Neuronal stem cell (in vitro differentiated cells): ENCODE results near the gene PDXDC1.
"Not testable (repeated sequence)": the region's sequence is repeated elsewhere in the genome, so short reads cannot be mapped to it uniquely, and the experiment has no call there.

Experiments
- DNase-seq: peaks from one replicate; pipeline ENCODE4 v3.0.0-alpha.2; 2013; ENCODE audit warnings: low spot score
- H2AFZ ChIP-seq: one replicate; pipeline ENCODE4 v1.6.1; 2013; ENCODE audit warnings: mild to moderate bottlenecking, low read length, inconsistent platforms
- H2AK5ac ChIP-seq: 2 replicates; pipeline ENCODE4 v1.6.1; 2013; ENCODE audit warnings: low read depth, mild to moderate bottlenecking, inconsistent platforms, low read length, moderate library complexity, mixed read lengths
- H2BK120ac ChIP-seq: 2 replicates; pipeline ENCODE4 v1.6.1; 2013; ENCODE audit warnings: low read depth, mild to moderate bottlenecking, inconsistent platforms, low read length, moderate library complexity, mixed read lengths
- H2BK12ac ChIP-seq: one replicate; pipeline ENCODE4 v1.6.1; 2013; ENCODE audit warnings: low read length, inconsistent platforms
- H2BK15ac ChIP-seq: 2 replicates; pipeline ENCODE4 v1.6.1; 2013; ENCODE audit warnings: mild to moderate bottlenecking, low read length, inconsistent platforms, mixed read lengths
- H2BK5ac ChIP-seq: one replicate; pipeline ENCODE4 v1.6.1; 2013; ENCODE audit warnings: inconsistent platforms, mild to moderate bottlenecking, low read length, moderate library complexity
- H3K14ac ChIP-seq: one replicate; pipeline ENCODE4 v1.6.1; 2013; ENCODE audit warnings: low read length, inconsistent platforms
- H3K18ac ChIP-seq: 2 replicates; pipeline ENCODE4 v1.6.1; 2013; ENCODE audit warnings: low read length, inconsistent platforms
- H3K23ac ChIP-seq: 2 replicates; pipeline ENCODE4 v1.6.1; 2013; ENCODE audit warnings: low read depth, mild to moderate bottlenecking, mixed read lengths, low read length, inconsistent platforms; ENCODE audit not compliant: poor library complexity
- H3K27ac ChIP-seq: replicated peaks from 3 replicates; pipeline ENCODE4 v1.5.1; 2013; ENCODE audit warnings: low read length, inconsistent platforms
- H3K27me3 ChIP-seq, 3 experiments: 2 replicates each; pipeline ENCODE4 v1.6.1; 2013; ENCODE audit warnings: low read length in 3 of 3, mild to moderate bottlenecking in 2 of 3, inconsistent platforms in 1 of 3, low read depth in 1 of 3, mixed read lengths in 1 of 3, moderate library complexity in 1 of 3; ENCODE audit not compliant: control insufficient read depth in 3 of 3, insufficient read depth in 3 of 3
- H3K36me3 ChIP-seq, 2 donors: replicated peaks in 1 of 2; 2 replicates each; pipeline ENCODE4 v1.6.1; 2013; ENCODE audit warnings: low read length in 2 of 2; ENCODE audit not compliant: control insufficient read depth in 2 of 2, insufficient read depth in 2 of 2
- H3K4ac ChIP-seq: 2 replicates; pipeline ENCODE4 v1.6.1; 2013; ENCODE audit warnings: inconsistent platforms, mild to moderate bottlenecking, low read length, moderate library complexity
- H3K4me1 ChIP-seq, 2 donors: 1 replicate in 1 of 2; 2 replicates in 1 of 2; pipeline ENCODE4 v1.6.1; 2013; ENCODE audit warnings: low read length in 2 of 2, low read depth in 1 of 2; ENCODE audit not compliant: control insufficient read depth in 2 of 2, insufficient read depth in 1 of 2
- H3K4me2 ChIP-seq: one replicate; pipeline ENCODE4 v1.6.1; 2013; ENCODE audit warnings: mild to moderate bottlenecking, low read length, inconsistent platforms; ENCODE audit not compliant: insufficient read depth, poor library complexity, severe bottlenecking
- H3K4me3 ChIP-seq, 2 donors: 2 replicates each; pipeline ENCODE4 v1.5.1; 2013; ENCODE audit warnings: low read length in 2 of 2, mild to moderate bottlenecking in 2 of 2, inconsistent platforms in 1 of 2, moderate library complexity in 1 of 2
- H3K79me1 ChIP-seq: one replicate; pipeline ENCODE4 v1.6.1; 2013; ENCODE audit warnings: low read depth, mild to moderate bottlenecking, inconsistent platforms, low read length, moderate library complexity
- H3K9ac ChIP-seq: one replicate; pipeline ENCODE4 v1.6.1; 2013; ENCODE audit warnings: mild to moderate bottlenecking, low read depth, low read length, inconsistent platforms; ENCODE audit not compliant: poor library complexity
- H3K9me3 ChIP-seq, 2 donors: replicated peaks in 1 of 2; 2 replicates each; pipeline versions ENCODE3 to v1.6.1; 2013; ENCODE audit warnings: low read length in 2 of 2, mild to moderate bottlenecking in 2 of 2, inconsistent platforms in 1 of 2, low read depth in 1 of 2, mixed read lengths in 1 of 2, moderate library complexity in 1 of 2; ENCODE audit not compliant: control insufficient read depth in 2 of 2, insufficient read depth in 1 of 2
- H4K8ac ChIP-seq: one replicate; pipeline ENCODE4 v1.6.1; 2013; ENCODE audit warnings: low read depth, mild to moderate bottlenecking, inconsistent platforms, low read length, moderate library complexity
- H4K91ac ChIP-seq: one replicate; pipeline ENCODE4 v1.6.1; 2013; ENCODE audit warnings: low read length, low read depth, mild to moderate bottlenecking, inconsistent platforms; ENCODE audit not compliant: poor library complexity
- WGBS, 2 donors: extraction: QIAGEN DNeasy Blood & Tissue Kit; methylation state at CpG; one replicate each; pipeline ENCODE4 v1.1.7; 2013; ENCODE audit warnings: missing lambda C conversion rate in 2 of 2, mixed read lengths in 1 of 2; ENCODE audit not compliant: insufficient read length in 2 of 2, insufficient replicate concordance in 1 of 2; ENCODE audit errors: extremely low coverage in 2 of 2; 5-methylcytosine and 5-hydroxymethylcytosine counted together

The PDXDC1 gene

DNA sequence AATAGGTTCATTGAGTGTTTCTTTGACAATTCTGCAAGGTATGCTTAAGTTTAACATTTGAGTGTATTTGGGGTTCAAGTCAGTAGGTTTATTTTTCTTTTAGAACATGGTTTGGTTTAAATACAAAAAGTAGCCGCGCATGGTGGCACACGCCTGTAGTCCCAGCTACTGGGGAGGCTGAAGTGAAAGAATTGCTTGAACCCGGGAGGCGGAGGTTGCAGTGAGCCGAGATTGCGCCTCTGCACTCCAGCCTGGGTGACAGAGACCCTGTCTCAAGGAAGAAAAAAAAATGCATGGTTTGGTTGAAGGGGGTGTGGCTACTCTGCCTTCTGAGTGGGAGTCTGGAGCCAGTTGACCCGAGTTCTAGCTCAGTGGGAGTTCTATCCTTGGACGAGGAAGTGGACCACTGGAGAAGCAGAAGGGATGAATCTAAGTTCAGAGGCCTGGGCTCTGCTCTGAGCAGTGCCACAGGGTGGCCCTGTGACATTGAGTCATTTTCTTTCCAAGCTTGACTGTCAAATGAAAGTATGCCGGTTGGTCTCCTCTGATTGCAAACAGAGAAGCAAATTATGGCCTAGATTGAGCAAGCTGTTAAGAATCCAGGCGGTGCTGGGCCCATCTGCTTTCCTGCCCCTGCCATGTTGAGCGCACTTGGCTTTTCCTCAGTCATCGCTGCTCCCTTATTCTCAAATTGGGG, 48.7 kb downstream of the PDXDC1 start:
- not testable (repeated sequence) for H4K91ac ChIP-seq, H2BK120ac ChIP-seq, H3K9me3 ChIP-seq, H3K9ac ChIP-seq, DNase-seq, H3K4ac ChIP-seq, H3K27me3 ChIP-seq, H2AFZ ChIP-seq, H2BK5ac ChIP-seq, H3K18ac ChIP-seq, H4K8ac ChIP-seq, H3K79me1 ChIP-seq, H3K4me3 ChIP-seq, H2BK15ac ChIP-seq, H3K27ac ChIP-seq, H2BK12ac ChIP-seq, H3K4me1 ChIP-seq, H2AK5ac ChIP-seq, H3K4me2 ChIP-seq, H3K14ac ChIP-seq, H3K23ac ChIP-seq
- H3K36me3 ChIP-seq, result peaks cover 19 to 56% of the 10 kb centered on the region in 2 donors
- WGBS, 2 donors, result no CpG with 5 or more reads among the region's 13 CpGs

DNA sequence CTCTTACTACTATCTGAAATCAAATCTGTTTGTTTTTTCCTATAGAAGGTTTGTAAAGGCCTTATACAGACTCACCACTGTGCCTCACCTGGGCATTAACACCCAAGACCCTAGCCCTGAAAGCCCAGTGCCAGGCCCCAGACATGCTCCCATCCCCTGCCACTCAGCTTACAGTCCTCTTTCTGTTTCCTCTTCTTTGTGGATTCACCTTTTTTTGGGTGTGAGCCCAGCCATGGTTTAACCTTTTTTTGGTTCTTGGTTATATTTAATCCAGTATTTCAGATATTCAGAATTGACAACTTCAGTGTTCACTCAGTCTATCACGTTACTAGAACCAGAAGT, 50.0 kb downstream of the PDXDC1 start:
- not testable (repeated sequence) for H3K27ac ChIP-seq, H3K23ac ChIP-seq, H4K8ac ChIP-seq, H4K91ac ChIP-seq, H2BK15ac ChIP-seq, H3K9ac ChIP-seq, H3K4me2 ChIP-seq, H2AK5ac ChIP-seq, H3K9me3 ChIP-seq, H2BK5ac ChIP-seq, H2AFZ ChIP-seq, H3K18ac ChIP-seq, DNase-seq, H3K27me3 ChIP-seq, H2BK12ac ChIP-seq, H3K79me1 ChIP-seq, H3K4me3 ChIP-seq, H3K14ac ChIP-seq, H3K4ac ChIP-seq, H2BK120ac ChIP-seq, H3K4me1 ChIP-seq
- peaks cover 18 to 58% of the 10 kb centered on the region in 2 donors for H3K36me3 ChIP-seq
- no CpG with 5 or more reads among the region's 1 CpG for WGBS, 2 donors

DNA sequence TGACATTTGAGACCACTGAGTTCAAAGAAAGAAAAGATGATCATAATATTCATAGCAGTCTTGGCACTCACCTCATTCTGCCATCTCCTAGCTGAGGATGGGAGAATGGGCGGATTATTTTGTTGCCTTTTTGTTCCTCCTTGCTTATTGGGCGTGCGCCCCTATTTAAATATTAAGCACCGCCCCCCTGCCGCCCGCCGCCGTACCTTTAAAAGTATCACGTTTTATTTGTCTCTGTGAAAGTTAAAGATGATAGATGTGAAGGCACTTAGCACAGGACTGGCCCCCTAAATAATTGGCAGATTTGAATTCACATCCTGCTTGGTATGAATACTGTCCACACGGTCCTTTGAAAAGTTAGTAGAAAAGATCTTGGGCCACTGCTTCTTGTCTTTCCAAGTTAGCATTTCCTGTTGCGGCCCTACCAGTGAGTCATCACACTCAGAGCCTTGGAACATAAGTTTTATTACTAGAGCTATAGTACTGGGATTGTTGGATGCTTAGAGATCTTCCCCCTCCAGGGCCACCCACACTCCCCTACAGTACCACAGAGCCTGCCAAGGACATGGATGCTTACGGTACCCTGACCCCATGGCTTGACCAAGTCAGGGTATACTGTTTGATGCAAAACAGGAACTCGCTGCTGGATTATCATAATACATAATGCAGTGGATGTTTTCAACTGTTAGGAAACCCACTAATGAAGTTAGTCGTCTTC, 50.6 kb downstream of the PDXDC1 start:
- not testable (repeated sequence) for H3K27ac ChIP-seq, DNase-seq, H2BK120ac ChIP-seq, H2AK5ac ChIP-seq, H4K91ac ChIP-seq, H3K14ac ChIP-seq, H3K4me1 ChIP-seq, H4K8ac ChIP-seq, H2BK5ac ChIP-seq, H2BK15ac ChIP-seq, H3K4ac ChIP-seq, H3K9me3 ChIP-seq, H3K4me3 ChIP-seq, H3K79me1 ChIP-seq, H3K18ac ChIP-seq, H3K9ac ChIP-seq, H2BK12ac ChIP-seq, H3K27me3 ChIP-seq, H2AFZ ChIP-seq, H3K23ac ChIP-seq, H3K4me2 ChIP-seq
- WGBS, 2 donors, result no CpG with 5 or more reads among the region's 14 CpGs
- H3K36me3 ChIP-seq, result peaks cover 18 to 59% of the 10 kb centered on the region in 2 donors

DNA sequence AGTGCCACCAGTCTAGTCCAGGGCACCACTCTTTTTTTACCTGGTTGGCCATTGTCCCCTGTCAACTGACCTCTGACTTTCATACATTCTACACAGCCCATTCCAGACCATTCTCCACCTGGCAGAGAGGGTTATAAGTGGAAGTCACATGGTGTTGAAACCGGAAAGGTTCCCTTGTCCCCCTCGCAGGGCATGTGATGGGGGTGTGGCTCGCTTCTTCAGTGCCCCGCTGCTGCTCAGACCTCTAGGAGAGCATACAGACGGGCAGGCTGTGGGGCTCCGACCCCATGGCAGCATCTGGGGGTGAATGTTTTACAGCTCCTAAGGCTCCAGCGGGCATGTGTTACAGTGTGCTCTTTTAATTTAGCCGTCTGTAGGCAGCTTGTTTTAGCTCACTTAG, 52.2 kb downstream of the PDXDC1 start:
- peaks cover 21 to 65% of the 10 kb centered on the region in 2 donors for H3K36me3 ChIP-seq
- H2BK5ac ChIP-seq, H2AFZ ChIP-seq, H4K91ac ChIP-seq, H3K27ac ChIP-seq, H3K4ac ChIP-seq, H3K18ac ChIP-seq, H3K9me3 ChIP-seq, H2AK5ac ChIP-seq, H3K4me3 ChIP-seq, H2BK15ac ChIP-seq, H3K4me1 ChIP-seq, H3K23ac ChIP-seq, H3K9ac ChIP-seq, DNase-seq, H3K4me2 ChIP-seq, H2BK120ac ChIP-seq, H3K14ac ChIP-seq, H3K79me1 ChIP-seq, H2BK12ac ChIP-seq, H4K8ac ChIP-seq, H3K27me3 ChIP-seq: not testable (repeated sequence)
- WGBS, 2 donors, result no CpG with 5 or more reads among the region's 8 CpGs
